Measurements from ENCODE around the gene ZNF442. TPM values are rescaled to one million over a fixed set of nuclear protein-coding genes. Genes with fewer than 3 reads are reported as not detected.
"Not testable (repeated sequence)": the region's sequence is repeated elsewhere in the genome, so short reads cannot be mapped to it uniquely, and the experiment has no call there.

ZNF442 gene
- total RNA-seq, 2 experiments from 2014 or later: 0.52 to 0.67 TPM

- CTCF ChIA-PET; H3K4me3 Mint-ChIP-seq; H3K4me1 Mint-ChIP-seq (ENCODE audit: low read depth); H3K27me3 ChIP-seq (ENCODE audit: control insufficient read depth in 1 of 2, insufficient read depth in 2 of 2, low read length in 2 of 2); DNase-seq; POLR2A ChIA-PET; H3K27ac Mint-ChIP-seq; intact Hi-C loops (cut with DNase I, micrococcal nuclease); H3K27ac ChIP-seq (ENCODE audit: low read depth in 1 of 2, low read length in 2 of 2); H3K4me1 ChIP-seq (ENCODE audit: insufficient read depth, low read length); ATAC-seq (ENCODE audit: poor library complexity); H3K27me3 Mint-ChIP-seq; H3K4me3 ChIP-seq (ENCODE audit: low read length): not testable (repeated sequence)
- H3K9me3 Mint-ChIP-seq: peaks cover 15% of the 10 kb centered on the region
- peaks cover 27% of the 10 kb centered on the region for H3K36me3 ChIP-seq (ENCODE audit: insufficient read depth, low read length)
- peaks cover 10 to 20% of the 10 kb centered on the region in 2 experiments for H3K9me3 ChIP-seq (ENCODE audit: control insufficient read depth in 1 of 2, insufficient read depth in 1 of 2, low read length in 2 of 2)
- peaks cover 90% of the 10 kb centered on the region for H3K36me3 Mint-ChIP-seq (ENCODE audit: low read depth)
Observed at GRCh38 chr19:12391148-12391547, 25.7 kb upstream of the ZNF442 start.

GRCh38 chr19:12386365-12386764 lies 20.9 kb upstream of the ZNF442 start:
- H3K4me3 Mint-ChIP-seq; H3K27ac ChIP-seq (ENCODE audit: low read depth in 1 of 2, low read length in 2 of 2); ATAC-seq (ENCODE audit: poor library complexity); POLR2A ChIA-PET; H3K4me1 ChIP-seq (ENCODE audit: insufficient read depth, low read length); intact Hi-C loops (cut with DNase I, micrococcal nuclease); H3K4me3 ChIP-seq (ENCODE audit: low read length); CTCF ChIA-PET; H3K4me1 Mint-ChIP-seq (ENCODE audit: low read depth); DNase-seq; H3K27ac Mint-ChIP-seq; H3K27me3 Mint-ChIP-seq; H3K27me3 ChIP-seq (ENCODE audit: control insufficient read depth in 1 of 2, insufficient read depth in 2 of 2, low read length in 2 of 2): not testable (repeated sequence)
- Histone ChIP-seq H3K9me3 (ENCODE audit: control insufficient read depth in 1 of 2, insufficient read depth in 1 of 2, low read length in 2 of 2) (peaks cover 29 to 33% of the 10 kb centered on the region in 2 experiments), H3K36me3 (ENCODE audit: insufficient read depth, low read length) (peaks cover 12% of the 10 kb centered on the region)
- Mint-ChIP-seq H3K36me3 (ENCODE audit: low read depth) (peaks cover 90% of the 10 kb centered on the region), H3K9me3 (peaks cover 12% of the 10 kb centered on the region)

- H3K4me1 ChIP-seq (ENCODE audit: insufficient read depth, low read length): no peaks in the 10 kb centered on the region
- DNase-seq: no peak
- ATAC-seq (ENCODE audit: poor library complexity): no peak
- no peak overlapping the region for H3K4me3 ChIP-seq (ENCODE audit: low read length)
- Mint-ChIP-seq H3K27me3 (no peaks in the 10 kb centered on the region), H3K4me1 (ENCODE audit: low read depth) (no peaks in the 10 kb centered on the region), H3K27ac (no peak overlapping the region), H3K4me3 (no peak overlapping the region), H3K9me3 (peaks cover 24% of the 10 kb centered on the region), H3K36me3 (ENCODE audit: low read depth) (peaks cover 89% of the 10 kb centered on the region)
- H3K27ac ChIP-seq (ENCODE audit: low read depth in 1 of 2, low read length in 2 of 2): no peak overlapping the region
- ChIA-PET POLR2A (no interaction called here), CTCF (no interaction called here)
- H3K36me3 ChIP-seq (ENCODE audit: insufficient read depth, low read length): peaks cover 13% of the 10 kb centered on the region
- TF ChIP-seq CTCF (IDR thresholded peaks at IDR 0.05): no peak
- no peaks in the 10 kb centered on the region for H3K27me3 ChIP-seq (ENCODE audit: control insufficient read depth in 1 of 2, insufficient read depth in 2 of 2, low read length in 2 of 2)
- H3K9me3 ChIP-seq (ENCODE audit: control insufficient read depth in 1 of 2, insufficient read depth in 1 of 2, low read length in 2 of 2): peaks cover 46 to 64% of the 10 kb centered on the region in 2 experiments
- intact Hi-C loops (cut with DNase I, micrococcal nuclease): no loop called here
Observed at GRCh38 chr19:12380444-12380737, 14.9 kb upstream of the ZNF442 start.

- H3K36me3 ChIP-seq (ENCODE audit: insufficient read depth, low read length): peaks cover 13% of the 10 kb centered on the region
- ChIA-PET POLR2A (no interaction called here), CTCF (no interaction called here)
- ATAC-seq (ENCODE audit: poor library complexity) (no peak), DNase-seq (no peak)
- no peak for TF ChIP-seq CTCF (IDR thresholded peaks at IDR 0.05)
- H3K9me3 ChIP-seq (ENCODE audit: control insufficient read depth in 1 of 2, insufficient read depth in 1 of 2, low read length in 2 of 2): peaks cover 50 to 61% of the 10 kb centered on the region in 2 experiments
- Mint-ChIP-seq H3K36me3 (ENCODE audit: low read depth) (peaks cover 84% of the 10 kb centered on the region), H3K27ac (no peak overlapping the region), H3K27me3 (no peaks in the 10 kb centered on the region), H3K4me3 (no peak overlapping the region), H3K4me1 (ENCODE audit: low read depth) (no peaks in the 10 kb centered on the region), H3K9me3 (peaks cover 22% of the 10 kb centered on the region)
- no peaks in the 10 kb centered on the region for H3K27me3 ChIP-seq (ENCODE audit: control insufficient read depth in 1 of 2, insufficient read depth in 2 of 2, low read length in 2 of 2)
- no peak overlapping the region for H3K27ac ChIP-seq (ENCODE audit: low read depth in 1 of 2, low read length in 2 of 2)
- H3K4me3 ChIP-seq (ENCODE audit: low read length): no peak overlapping the region
- intact Hi-C loops (cut with DNase I, micrococcal nuclease): no loop called here
- H3K4me1 ChIP-seq (ENCODE audit: insufficient read depth, low read length): no peaks in the 10 kb centered on the region
Observed at GRCh38 chr19:12379732-12380443, 14.4 kb upstream of the ZNF442 start.

All from CD4-positive, alpha-beta T cell (primary cell).